ENCODE results near the gene SYT7.

SYT7 gene

GRCh38 chr11:61472282-61472681, 108.6 kb downstream of the SYT7 start:
- Histone ChIP-seq H3K27ac (ENCODE audit: extremely low read depth, low read depth, low read length) (no peak overlapping the region), H3K9me3 (ENCODE audit: control insufficient read depth, insufficient read depth, low read depth, low read length) (no peaks in the 10 kb centered on the region), H3K36me3 (ENCODE audit: control insufficient read depth in 2 of 2, insufficient read depth in 1 of 2, low read length in 2 of 2) (peaks cover 0 to 14% of the 10 kb centered on the region in 2 experiments; a peak in 1 of 3 replicates), H3K4me3 (ENCODE audit: low read depth, low read length) (no peak overlapping the region), H3K4me1 (ENCODE audit: control insufficient read depth, insufficient read depth, low read length) (no peaks in the 10 kb centered on the region)
- no peak for TF ChIP-seq OVOL3 (tag by site-specific recombination; IDR thresholded peaks at IDR 0.05)
- TF ChIP-seq, protein P1, sequence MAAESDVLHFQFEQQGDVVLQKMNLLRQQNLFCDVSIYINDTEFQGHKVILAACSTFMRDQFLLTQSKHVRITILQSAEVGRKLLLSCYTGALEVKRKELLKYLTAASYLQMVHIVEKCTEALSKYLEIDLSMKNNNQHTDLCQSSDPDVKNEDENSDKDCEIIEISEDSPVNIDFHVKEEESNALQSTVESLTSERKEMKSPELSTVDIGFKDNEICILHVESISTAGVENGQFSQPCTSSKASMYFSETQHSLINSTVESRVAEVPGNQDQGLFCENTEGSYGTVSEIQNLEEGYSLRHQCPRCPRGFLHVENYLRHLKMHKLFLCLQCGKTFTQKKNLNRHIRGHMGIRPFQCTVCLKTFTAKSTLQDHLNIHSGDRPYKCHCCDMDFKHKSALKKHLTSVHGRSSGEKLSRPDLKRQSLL (tag by site-specific recombination; IDR thresholded peaks at IDR 0.05) = no peak
- TF ChIP-seq MEIS1 (CRISPR knock-in tag; IDR thresholded peaks at IDR 0.05; ENCODE audit: borderline replicate concordance) = no peak
- no peak for TF ChIP-seq ZNF138 (tag by site-specific recombination; IDR thresholded peaks at IDR 0.05; ENCODE audit: borderline replicate concordance)
- TF ChIP-seq ZNF2 (tag by site-specific recombination; IDR thresholded peaks at IDR 0.05) = no peak
- TF ChIP-seq WT1 (tag by site-specific recombination; IDR thresholded peaks at IDR 0.05) = no peak
- TF ChIP-seq ZNF239 (tag by site-specific recombination; IDR thresholded peaks at IDR 0.05) = no peak
- no peak for TF ChIP-seq SCRT2 (tag by site-specific recombination; IDR thresholded peaks at IDR 0.05)
- TF ChIP-seq, protein P2, sequence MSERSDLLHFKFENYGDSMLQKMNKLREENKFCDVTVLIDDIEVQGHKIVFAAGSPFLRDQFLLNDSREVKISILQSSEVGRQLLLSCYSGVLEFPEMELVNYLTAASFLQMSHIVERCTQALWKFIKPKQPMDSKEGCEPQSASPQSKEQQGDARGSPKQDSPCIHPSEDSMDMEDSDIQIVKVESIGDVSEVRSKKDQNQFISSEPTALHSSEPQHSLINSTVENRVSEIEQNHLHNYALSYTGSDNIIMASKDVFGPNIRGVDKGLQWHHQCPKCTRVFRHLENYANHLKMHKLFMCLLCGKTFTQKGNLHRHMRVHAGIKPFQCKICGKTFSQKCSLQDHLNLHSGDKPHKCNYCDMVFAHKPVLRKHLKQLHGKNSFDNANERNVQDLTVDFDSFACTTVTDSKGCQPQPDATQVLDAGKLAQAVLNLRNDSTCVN (tag by site-specific recombination; optimal IDR thresholded peaks at IDR 0.05) = no peak
- no peak for TF ChIP-seq ZNF791 (tag by site-specific recombination; IDR thresholded peaks at IDR 0.05)
- no peak for TF ChIP-seq ZNF112 (tag by site-specific recombination; IDR thresholded peaks at IDR 0.05)
- CTCF ChIA-PET = interaction anchor here (0.6 to 11.7 kb wide), 7 partner anchors 11 to 224 kb away, joined by 3 to 325 read pairs (median 3); partner anchors contain the start of gene LRRC10B
- POLR2A ChIA-PET = no interaction called here

- Histone ChIP-seq H3K4me3 (ENCODE audit: low read depth, low read length) (no peak overlapping the region), H3K27ac (ENCODE audit: extremely low read depth, low read depth, low read length) (no peak overlapping the region), H3K36me3 (ENCODE audit: control insufficient read depth in 2 of 2, insufficient read depth in 1 of 2, low read length in 2 of 2) (peaks cover 0 to 18% of the 10 kb centered on the region in 2 experiments; a peak in 1 of 3 replicates), H3K9me3 (ENCODE audit: control insufficient read depth, insufficient read depth, low read depth, low read length) (no peaks in the 10 kb centered on the region), H3K4me1 (ENCODE audit: control insufficient read depth, insufficient read depth, low read length) (no peaks in the 10 kb centered on the region)
- ChIA-PET CTCF (interaction anchor here (0.8 to 2.8 kb wide), 4 partner anchors 9 to 49 kb away, joined by 3 to 14 read pairs (median 10); no protein-coding TSS in a partner anchor), POLR2A (no interaction called here)
- no peak for TF ChIP-seq ZNF433 (tag by site-specific recombination; IDR thresholded peaks at IDR 0.05; ENCODE audit: low read depth)
- TF ChIP-seq, protein P3, sequence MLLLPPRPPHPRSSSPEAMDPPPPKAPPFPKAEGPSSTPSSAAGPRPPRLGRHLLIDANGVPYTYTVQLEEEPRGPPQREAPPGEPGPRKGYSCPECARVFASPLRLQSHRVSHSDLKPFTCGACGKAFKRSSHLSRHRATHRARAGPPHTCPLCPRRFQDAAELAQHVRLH (tag by site-specific recombination; IDR thresholded peaks at IDR 0.05) = no peak
- TF ChIP-seq YY1 (tag by site-specific recombination; IDR thresholded peaks at IDR 0.05) = no peak
- TF ChIP-seq HOXC10 (CRISPR knock-in tag; IDR thresholded peaks at IDR 0.05) = no peak
- no peak for TF ChIP-seq ZNF280C (tag by site-specific recombination; IDR thresholded peaks at IDR 0.05)
- no peak for TF ChIP-seq ZNF138 (tag by site-specific recombination; IDR thresholded peaks at IDR 0.05; ENCODE audit: borderline replicate concordance)
- no peak for TF ChIP-seq AEBP2 (tag by site-specific recombination; IDR thresholded peaks at IDR 0.05; ENCODE audit: borderline replicate concordance)
- no peak for TF ChIP-seq ZBTB1 (tag by site-specific recombination; IDR thresholded peaks at IDR 0.05)
- TF ChIP-seq ZNF585B (tag by site-specific recombination; IDR thresholded peaks at IDR 0.05) = no peak
- TF ChIP-seq ZNF707 (tag by site-specific recombination; IDR thresholded peaks at IDR 0.05) = no peak
- no peak for TF ChIP-seq ZNF488 (tag by site-specific recombination; IDR thresholded peaks at IDR 0.05)
- TF ChIP-seq BCL11B (tag by site-specific recombination; IDR thresholded peaks at IDR 0.05; ENCODE audit: low read depth) = no peak
- TF ChIP-seq SCRT2 (tag by site-specific recombination; IDR thresholded peaks at IDR 0.05) = no peak
- no peak for TF ChIP-seq KLF8 (tag by site-specific recombination; IDR thresholded peaks at IDR 0.05)
- no peak for TF ChIP-seq ZNF274 (IDR thresholded peaks at IDR 0.05; ENCODE audit: low read length)
- no peak for TF ChIP-seq ZNF274 (tag by site-specific recombination; IDR thresholded peaks at IDR 0.05; ENCODE audit: borderline replicate concordance)
- TF ChIP-seq ZNF548 (tag by site-specific recombination; IDR thresholded peaks at IDR 0.05) = no peak
- no peak for TF ChIP-seq ZNF501 (tag by site-specific recombination; IDR thresholded peaks at IDR 0.05)
- TF ChIP-seq TCF7L2 (IDR thresholded peaks at IDR 0.05; ENCODE audit: borderline replicate concordance, low read depth, low read length) = no peak
- TF ChIP-seq ZNF114 (tag by site-specific recombination; IDR thresholded peaks at IDR 0.05) = no peak
These were observed 112.9 kb downstream of the SYT7 start for GRCh38 chr11:61468002-61468401.
